ENCODE results near the gene GAS2L2.
A peak's percentile ranks its signal among the peaks of the same experiment; 100 is the strongest.

GAS2L2 gene

DNA sequence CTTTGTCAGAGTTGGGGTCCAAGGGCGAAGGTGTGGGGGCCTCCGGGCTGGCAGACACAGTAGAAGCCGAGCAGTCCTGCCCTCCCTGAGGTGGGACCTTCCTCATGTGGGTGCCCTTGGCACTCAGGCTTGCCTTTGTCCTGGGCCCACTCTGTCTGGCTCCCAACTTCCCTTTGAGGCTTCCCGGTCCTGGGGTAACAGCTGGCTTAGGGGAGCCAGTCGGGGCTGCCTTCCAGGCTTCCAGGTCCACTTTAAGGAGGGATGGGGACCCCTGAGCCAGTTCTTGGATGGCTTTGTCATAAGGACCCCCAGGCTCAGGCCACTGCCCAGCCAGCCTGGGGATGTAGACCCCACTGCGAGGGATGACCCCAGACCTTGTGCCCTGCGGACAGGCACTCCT is 7.8 kb downstream of the GAS2L2 start:
- DNase-seq, result no peak

DNA sequence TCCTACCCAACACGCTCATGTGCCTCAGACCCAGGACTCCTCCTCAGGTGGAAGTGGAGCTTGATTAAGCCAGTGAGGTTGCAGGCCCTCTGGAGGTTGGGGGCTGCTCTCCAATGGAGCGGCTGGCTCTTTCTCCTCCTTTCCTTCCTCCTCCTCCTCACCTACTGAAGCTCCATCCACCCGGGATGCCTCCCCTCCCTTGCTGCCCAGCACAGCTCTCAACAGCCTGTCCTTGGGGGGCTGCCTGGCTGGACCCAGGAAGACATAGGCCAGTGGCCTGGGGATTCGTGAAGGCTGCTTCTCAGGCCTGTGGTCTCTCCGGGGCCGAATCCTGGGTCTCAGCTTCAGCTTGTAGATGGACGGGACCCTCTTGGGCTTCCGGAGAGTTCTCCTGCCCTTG is 8.2 kb downstream of the GAS2L2 start:
- no peak for DNase-seq

DNA sequence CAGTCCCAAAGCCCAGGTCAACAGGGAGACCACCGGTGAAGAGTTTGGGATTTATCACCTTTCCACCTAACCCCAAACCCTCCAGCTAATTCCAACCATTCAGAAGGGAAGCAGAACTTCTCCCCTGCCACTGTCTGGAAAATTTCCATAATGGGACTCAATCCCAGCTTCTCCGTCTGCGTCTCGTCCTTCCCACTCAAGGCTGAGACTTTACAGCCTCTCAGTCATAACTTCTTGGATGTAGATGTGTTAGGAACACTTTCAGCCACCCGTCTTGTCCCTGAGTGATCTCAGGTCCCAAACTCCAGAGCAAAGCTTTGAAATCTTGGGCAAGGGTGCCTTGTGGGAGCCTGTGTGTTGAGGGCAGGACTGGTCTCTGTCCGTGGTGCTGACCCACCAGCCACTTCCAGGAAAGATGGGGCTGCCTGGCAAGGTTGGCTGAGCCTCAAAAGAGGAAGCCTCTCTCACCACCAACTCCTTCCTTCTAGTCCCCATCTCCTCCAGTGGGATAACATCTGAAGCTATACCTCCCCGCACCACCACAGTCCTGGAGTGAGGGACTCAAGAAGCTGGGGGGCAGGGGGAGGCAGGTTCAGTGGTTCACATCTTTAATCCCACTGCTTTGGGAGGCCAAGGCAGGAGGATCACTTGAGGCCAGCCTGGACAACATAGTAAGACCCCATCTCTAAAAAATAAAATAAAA is 9.3 kb downstream of the GAS2L2 start:
- DNase-seq, result no peak

DNA sequence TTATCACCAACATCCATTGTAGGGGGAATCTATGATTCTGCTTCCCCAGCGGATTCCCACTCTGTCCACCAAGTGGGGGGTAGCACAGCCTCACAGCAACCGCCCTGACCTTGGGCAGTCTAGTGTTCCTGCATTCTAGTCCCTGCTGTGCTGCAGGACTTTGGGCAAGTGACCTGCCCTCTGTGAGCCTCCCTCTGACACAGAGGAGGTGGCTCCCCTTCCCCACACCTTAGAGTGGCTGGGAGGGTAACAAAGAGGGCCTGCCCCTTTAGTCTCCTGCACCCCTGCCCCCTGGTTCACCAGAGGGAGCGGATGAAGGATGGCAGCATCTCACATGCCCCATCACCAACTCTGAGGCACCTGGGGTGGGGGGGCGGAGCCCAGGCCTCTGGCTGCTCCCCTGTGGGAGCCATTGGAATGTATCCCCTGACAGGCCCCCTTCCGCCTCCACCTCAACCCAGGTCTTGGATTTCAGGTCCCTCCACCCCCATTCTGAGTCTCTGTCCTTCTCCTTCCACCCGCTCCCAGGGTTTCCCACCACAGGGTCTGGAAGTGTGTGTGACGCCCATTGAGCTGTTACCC is 10.1 kb downstream of the GAS2L2 start:
- no peak for DNase-seq

DNA sequence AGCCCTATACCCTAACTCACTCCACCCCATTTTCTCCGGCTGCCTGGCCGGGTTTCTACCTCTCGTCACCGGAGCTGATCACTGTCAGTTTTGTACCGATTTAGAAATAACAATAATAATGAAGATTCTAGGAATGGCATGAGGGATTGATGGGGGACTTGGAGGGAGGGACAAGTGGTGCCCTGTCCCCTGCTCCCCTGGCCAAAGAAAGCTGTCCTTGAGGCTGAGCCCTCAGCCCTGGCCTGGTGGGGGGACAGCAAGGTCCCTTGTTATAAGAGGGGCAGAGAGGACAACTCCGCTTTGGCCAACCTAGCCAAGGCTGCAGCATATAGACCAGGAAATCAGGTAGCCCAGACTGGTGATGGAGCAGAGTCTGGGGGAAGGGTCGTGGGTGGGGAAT is 10.5 kb downstream of the GAS2L2 start:
- no peak for DNase-seq

DNA sequence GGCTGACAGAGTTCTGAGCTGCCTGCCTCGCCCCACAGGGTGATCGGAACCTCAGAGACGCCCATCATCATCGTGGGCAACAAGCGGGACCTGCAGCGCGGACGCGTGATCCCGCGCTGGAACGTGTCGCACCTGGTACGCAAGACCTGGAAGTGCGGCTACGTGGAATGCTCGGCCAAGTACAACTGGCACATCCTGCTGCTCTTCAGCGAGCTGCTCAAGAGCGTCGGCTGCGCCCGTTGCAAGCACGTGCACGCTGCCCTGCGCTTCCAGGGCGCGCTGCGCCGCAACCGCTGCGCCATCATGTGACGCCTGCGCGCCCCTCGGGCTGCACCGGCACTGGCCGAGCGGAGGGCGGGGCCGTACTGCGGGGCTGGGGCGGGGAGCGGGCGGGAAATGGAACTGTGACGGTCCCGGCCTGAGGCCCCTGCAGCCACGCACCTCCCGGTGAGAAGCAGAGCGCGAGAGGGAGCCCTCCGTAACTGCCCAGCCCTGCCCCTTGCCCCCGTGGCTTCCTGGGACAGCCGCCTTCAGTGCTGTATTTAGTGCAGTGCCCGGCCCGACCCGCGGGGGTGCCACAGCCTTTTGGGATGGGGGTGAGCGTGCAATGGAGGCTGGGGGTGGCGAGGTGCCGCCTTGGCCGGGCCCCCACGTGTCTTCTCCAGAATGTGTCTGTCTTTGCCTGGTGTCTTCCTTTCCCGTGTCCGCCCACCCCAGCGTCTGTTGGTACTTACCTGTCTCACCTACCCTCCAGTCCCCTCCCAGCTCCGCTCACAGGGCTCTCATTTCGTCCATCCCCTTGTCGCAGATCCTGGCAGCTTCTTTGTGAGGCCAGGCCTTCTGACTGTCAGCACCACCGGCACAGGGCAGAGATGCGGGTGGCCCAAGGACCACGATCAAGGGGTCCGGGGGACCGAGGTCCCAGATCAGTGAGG is 11.8 kb downstream of the GAS2L2 start:
- DNase-seq, result peak; percentile 16

DNA sequence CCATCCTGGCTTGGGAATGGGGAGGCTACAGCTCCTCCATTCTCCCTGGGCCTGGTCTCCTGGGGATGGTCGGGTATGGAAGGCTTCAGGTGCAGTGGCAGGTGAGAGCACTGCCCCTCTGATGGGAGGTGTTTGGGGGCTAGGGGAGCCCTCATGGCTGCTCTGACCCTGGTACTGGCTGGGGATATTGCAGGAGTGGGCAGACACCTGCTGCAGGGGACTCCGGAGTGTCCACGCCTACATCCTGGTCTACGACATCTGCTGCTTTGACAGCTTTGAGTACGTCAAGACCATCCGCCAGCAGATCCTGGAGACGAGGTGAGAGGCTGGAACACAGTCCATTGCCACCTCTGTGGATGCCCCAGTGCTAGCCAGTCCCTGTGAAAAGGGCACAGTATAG is 12.8 kb downstream of the GAS2L2 start:
- no peak for DNase-seq

DNA sequence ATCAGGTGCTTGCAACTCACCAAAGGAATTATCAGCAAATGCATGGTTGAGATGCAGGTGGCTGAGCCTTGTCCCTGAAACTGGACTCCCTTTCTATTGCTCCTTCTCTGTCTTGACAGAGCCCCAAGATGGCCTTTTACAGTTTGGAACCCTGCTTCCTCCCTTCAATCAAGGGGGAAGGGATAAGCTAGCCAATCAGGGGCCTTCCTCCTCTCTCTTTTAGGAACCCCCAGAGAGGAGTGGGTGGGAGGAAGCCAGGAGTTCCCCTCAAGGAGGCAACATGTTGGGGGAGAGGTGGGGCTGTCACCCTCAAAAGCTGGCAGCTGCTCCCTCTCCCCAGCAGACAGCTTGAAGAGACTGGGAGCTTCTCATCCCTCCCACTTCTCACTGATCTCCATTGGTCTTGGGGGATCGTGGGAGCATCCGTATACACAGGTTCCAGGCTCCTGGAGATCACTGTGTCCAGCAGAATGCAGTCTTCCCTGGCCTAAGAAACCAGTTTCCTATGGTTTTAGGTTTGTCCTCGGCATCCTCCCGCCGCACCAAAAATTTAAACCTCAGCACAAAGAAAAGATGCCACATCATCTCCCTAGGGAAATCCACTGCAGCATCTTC is 14.4 kb downstream of the GAS2L2 start:
- DNase-seq, result no peak

DNA sequence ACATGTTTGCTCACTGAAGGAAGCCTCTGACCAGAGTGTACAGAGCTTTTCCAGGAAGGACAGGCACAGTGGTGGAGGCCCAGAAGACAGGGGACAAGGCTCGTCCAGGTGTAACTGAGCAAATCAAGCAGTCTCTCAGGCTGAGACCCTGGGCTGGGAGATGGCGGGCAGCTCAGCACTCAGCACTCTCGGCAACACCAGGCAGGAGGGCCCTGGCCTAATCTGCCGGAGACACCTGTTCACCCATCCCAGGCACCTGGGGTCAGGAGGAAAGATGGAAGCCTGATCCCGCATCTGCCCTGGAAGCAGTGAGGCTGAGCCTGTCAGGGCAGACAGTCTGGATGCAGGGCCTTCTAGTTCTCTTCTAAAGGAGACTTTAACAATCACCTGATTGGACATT is 16.8 kb downstream of the GAS2L2 start:
- no peak for DNase-seq

DNA sequence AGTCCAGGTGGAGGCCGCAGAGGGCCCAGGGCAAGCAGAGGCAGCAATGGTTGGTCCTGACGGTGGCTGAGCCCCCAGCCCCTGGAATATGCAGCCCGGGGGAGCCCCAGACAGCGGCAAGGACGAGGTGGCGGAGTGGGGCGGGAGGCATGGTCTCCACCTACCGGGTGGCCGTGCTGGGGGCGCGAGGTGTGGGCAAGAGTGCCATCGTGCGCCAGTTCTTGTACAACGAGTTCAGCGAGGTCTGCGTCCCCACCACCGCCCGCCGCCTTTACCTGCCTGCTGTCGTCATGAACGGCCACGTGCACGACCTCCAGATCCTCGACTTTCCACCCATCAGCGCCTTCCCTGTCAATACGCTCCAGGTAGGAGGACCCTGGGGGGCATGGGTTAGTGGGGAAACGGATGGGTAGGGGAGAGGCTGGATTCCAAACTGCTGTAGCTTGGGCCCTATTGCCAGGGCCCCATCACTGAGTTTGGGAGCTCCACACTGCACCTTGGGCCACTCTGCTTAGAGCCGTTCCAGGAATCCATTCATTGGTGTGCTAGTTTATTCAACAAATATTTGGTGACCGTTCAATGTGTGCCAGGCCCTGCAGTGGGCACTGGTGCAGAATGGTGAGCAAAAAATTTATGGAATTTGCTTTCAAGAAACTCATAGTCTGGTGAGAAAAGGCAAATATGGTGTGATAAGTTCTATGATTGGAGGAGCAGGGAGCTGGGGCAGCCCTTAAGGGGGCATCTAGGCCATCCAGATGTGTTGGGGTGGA is 17.8 kb downstream of the GAS2L2 start:
- DNase-seq, result no peak

DNA sequence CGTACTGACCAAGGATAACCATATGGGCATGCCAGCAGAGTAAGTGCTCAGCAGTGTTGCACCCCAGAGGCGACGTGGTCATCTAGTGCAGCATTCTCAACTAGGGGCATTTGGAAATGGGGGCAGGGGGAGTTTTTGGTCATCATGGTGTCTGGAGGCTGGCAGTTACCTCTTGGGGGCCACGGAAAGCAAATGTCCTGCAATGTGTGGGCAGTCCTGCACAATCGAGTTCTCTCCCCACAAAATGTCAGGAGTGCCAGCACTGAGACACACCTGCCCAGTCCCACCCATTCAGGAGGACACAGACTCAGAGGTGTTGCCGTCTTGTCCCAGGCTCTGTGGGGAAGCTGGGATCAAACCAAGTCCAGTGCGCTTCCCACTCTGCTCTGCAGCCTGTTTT is 18.6 kb downstream of the GAS2L2 start:
- DNase-seq, result no peak

DNA sequence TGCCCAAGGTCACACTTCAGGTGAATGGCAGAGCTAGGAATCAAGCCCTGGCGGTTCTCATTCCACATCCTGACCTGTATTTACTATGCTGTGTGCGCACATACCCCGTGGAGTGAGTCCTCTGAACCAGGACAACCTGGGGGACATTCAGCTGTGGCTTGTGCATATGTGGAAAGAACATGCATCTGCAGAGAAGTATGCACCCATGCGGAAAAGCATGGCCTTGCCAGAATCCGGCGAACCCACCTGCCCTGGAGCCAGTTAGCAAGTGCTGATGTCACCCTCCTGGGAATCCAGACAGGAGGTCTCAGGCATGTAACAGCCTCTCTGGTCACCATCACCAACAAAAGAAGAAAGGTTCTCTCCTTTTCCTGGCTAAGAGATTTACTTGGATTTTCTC is 19.7 kb downstream of the GAS2L2 start:
- DNase-seq, result no peak

DNA sequence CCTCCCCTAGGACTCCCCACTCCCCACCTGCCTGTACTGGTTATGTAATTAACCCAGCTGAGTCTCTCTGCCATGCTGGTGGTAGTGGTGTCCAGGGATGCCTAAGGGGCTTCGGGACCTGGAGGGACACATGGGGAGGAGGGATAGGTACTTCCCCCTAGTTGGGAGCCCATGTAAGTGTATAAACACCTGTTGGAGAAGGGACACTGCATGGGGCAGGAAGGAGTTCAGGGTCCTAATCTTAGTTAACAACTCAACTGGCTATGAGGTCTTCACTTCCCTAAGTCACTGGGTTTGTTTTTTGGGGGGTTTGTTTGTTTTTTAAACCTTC is 20.3 kb downstream of the GAS2L2 start:
- DNase-seq, result no peak

DNA sequence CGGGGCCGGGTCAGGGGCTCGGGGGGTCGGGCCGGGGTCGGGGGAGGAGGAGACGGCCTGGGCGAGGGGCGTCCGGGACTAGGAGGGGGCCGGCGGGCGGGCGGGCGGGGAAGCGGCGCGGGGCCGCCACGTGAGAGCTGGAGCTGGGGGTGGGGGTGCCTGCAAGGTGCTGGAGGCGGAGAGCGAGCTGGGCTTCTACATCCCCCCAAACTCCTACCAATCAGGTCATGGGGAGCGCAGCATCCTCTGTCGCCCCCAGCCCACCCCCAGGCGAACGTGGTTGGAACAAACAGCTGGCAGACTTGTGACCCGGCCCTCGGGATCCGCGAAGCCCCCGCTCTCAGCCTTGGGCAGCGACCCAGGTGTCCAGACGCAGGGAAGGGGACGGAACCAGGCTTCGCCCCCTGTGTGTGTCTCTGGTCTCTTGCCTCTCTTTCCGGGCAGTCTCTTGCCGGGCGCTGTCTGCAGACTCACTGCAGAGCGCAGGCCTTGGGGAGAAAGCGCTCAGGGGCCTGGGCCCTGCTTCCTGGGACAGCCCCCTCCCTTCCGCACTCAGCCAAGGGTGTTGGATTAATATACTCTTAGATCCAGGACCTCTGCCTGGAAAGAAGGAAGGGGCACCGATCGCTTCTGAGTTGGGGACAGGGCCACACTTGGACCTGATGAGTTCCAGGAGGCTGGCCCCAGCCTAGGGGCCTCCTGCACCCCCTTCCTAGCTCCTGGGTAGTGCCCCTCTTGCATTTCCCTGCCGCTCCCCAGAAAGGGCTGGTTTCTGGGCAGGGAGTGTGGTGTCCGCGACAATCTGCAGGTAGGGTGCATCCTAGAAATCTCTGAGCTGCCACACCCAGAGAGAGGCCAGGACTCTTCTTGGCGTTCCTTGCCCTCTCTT is 20.9 kb downstream of the GAS2L2 start:
- DNase-seq, result no peak

DNA sequence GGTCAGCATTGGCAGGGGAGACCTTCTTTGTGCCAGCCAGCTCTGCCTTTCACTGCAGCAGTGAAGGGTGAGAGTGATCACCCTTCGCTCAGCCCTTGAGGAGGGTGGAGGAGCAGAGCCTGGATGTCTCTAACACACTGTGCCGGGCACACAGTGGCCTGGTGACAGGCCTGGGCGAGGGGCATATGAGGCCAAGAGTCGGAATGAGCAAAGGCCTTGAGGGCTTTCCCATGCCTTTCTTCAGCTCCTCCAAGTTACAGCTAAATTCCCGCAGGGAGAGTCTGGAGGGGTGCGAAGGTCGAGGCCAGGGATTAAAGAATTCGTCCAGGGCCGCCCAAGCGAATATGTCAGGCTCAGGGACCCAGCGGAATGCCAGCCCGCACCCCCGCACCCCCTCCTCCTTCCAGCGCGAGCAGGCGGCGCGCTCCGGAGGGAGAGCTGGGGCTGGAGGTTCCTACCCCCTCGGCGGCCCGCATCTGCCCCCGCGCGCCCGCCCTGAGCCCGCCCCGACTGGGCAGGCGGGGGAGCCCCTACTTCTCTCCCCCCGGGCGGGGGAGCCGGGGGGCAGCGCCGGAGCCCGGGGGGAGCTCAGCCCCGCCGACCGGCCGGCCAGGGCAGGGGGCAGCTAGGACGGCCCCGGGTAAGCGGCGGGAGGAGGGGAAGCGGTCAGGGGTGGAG is 21.7 kb downstream of the GAS2L2 start, which contains the start of gene RASL10B:
Gene RASL10B (plus strand): TSS at position 401 of the 678 bp plus-strand sequence. CDS start 3,546 bp downstream, outside the sequence.
- no peak for DNase-seq

DNA sequence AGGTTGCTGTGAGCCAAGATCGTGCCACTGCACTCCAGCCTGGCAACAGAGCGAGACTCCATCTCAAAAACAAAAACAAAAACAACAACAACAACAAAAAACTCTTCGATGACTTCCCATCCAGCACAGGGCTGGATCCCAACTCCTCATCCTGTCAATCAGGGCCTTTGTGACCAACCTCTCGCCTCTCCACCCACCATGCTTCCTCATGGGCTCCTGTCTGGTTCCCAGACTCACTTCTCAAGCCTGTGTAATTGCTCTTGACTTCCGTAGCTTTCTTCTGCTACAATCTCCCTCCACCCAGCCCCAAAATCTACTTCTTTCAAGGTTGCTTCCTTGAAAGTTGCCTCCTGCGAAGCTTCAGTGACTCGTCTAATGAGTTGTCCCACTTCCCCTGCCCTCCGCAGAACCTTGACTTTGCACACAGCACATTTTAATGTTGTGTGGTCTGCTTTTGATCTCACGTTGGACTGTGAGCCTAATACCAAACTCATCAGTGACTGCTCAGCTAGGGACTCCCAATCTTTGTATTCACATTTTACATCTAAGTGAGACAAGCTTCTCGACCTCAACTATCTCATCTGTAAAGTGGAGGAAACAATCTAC is 22.5 kb downstream of the GAS2L2 start:
- DNase-seq, result no peak

DNA sequence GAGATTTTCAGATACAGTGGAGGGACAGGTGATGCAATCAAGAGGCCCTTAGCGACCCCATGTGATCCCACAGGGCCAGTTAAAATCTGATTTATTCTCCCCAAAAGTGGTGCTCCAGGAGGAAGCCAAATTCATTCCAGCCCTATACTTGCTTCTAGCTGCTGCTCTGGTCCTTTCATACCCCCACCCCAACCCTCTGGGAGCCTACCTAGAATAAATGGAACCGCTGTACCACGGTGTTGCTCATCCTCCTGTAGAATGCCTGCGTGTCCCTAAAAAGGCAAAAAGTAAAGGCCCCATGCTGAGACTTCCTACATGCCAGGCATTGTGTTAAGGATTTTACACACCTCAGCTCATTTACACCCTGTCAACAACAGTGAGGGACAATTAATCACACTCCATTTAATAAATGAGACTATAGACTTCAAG is 23.6 kb downstream of the GAS2L2 start:
- DNase-seq, result no peak

DNA sequence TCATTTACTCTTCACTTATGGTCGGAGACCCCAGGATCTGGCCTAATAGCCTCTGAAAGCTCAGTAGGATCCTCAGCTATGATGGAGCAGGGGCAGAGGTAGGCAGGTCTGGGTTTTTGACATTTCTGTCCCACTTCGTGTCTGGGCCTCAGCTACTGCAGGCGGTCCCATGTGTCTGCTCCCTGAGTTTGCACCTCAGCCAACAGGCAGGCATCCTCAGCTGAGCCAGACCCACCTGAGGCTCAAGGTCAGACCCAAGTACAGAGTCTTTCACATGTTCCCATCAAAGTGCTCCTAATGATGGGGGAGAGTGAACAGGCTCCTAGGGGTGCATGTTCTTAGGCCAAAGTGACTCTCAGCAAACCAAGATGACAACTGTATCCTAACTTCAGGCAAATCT is 24.5 kb downstream of the GAS2L2 start:
- DNase-seq, result no peak

DNA sequence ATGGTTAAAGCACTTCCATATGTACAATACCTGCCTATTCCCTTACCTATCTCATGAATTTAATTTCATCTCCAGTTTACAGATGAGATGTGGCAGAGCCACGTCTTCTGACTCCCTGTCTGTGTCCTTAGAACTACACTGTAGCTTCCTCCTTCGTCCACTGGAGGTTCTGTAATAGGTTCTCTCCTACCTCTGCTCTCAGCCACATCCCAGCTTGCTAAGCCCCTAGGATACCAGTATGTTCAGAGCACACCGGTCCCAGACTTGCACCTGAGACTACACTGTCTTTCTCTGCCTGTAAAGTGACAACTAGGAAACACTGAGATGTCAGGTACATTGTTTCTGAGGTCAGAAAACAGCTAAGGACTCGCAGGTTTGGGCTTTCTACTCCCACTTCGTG is 25.4 kb downstream of the GAS2L2 start:
- no peak for DNase-seq

DNA sequence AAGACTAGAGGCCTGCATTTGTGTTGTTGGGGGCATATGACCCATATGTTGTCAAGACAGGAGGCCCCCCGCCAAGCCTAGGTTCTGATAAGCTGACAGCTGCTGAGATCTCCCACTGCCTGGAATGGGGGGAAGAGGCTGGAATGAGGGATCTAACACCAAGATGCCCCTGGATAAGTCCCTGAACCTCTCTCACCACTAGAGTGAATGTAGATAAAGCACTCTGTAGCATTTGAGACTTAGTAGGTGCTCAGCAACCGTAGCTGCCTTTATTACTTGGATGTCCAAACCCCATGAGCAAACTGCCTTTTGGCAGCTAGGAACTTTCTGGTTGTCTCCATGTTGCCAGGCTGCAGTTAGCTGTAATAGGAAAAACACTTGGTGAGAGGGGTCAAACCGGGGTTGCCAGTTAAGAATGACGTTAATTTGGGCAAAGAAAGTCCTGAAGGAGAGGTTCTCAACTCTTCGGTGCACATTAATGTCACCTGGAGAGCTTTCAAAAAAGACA is 26.0 kb downstream of the GAS2L2 start:
- no peak for DNase-seq

Measured in activated CD4-positive, alpha-beta T cell treated with anti-CD3 and anti-CD28 coated beads, Interleukin-2, amount 50 U/mL, for 16 hours (primary cell).